ENCODE data around the gene RMND5B. TPM values are rescaled to one million over a fixed set of nuclear protein-coding genes. Genes with fewer than 3 reads are reported as not detected.
"Not testable (repeated sequence)": the region's sequence is repeated elsewhere in the genome, so short reads cannot be mapped to it uniquely, and the experiment has no call there.

RMND5B gene
- total and polyA plus RNA-seq, 2 of the 13 experiments (the other 11 are each of a cell fraction or from before 2014, with no cell fraction given): 18.6 to 20.4 TPM

DNA sequence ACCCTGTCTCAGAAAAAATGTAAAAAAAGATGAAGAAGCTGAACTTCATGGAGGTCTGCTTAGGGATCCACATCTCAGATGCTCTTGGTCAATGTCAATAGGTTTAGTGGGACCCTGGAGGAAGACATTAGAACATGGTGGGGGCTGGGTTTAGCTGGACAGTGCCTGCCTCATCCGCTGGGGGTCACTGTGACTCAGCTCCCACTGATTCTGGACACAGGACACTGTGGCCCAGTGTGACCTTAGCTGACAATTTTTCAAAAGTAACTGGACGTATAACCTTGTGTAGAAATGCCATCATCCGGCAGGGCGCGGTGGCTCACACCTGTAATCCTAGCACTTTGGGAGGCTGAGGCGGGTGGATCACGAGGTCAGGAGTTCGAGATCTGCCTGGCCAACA, 66.2 kb downstream of the RMND5B start (continued):
- TF ChIP-seq NFYB (CRISPR knock-in tag; IDR thresholded peaks at IDR 0.05) (no peak), SMC3 (IDR thresholded peaks at IDR 0.05; ENCODE audit: low read length) (no peak), SUZ12 (IDR thresholded peaks at IDR 0.05; ENCODE audit: low read depth, low read length) (no peak), STAG1 (CRISPR knock-in tag; IDR thresholded peaks at IDR 0.05) (peak; percentile 48), SNAI1 (CRISPR knock-in tag; IDR thresholded peaks at IDR 0.05; ENCODE audit: borderline replicate concordance) (no peak), RXRA (CRISPR knock-in tag; IDR thresholded peaks at IDR 0.05) (peak; percentile 51; the same call in 1 of the 2 replicates)
- TF ChIP-seq, protein P1, sequence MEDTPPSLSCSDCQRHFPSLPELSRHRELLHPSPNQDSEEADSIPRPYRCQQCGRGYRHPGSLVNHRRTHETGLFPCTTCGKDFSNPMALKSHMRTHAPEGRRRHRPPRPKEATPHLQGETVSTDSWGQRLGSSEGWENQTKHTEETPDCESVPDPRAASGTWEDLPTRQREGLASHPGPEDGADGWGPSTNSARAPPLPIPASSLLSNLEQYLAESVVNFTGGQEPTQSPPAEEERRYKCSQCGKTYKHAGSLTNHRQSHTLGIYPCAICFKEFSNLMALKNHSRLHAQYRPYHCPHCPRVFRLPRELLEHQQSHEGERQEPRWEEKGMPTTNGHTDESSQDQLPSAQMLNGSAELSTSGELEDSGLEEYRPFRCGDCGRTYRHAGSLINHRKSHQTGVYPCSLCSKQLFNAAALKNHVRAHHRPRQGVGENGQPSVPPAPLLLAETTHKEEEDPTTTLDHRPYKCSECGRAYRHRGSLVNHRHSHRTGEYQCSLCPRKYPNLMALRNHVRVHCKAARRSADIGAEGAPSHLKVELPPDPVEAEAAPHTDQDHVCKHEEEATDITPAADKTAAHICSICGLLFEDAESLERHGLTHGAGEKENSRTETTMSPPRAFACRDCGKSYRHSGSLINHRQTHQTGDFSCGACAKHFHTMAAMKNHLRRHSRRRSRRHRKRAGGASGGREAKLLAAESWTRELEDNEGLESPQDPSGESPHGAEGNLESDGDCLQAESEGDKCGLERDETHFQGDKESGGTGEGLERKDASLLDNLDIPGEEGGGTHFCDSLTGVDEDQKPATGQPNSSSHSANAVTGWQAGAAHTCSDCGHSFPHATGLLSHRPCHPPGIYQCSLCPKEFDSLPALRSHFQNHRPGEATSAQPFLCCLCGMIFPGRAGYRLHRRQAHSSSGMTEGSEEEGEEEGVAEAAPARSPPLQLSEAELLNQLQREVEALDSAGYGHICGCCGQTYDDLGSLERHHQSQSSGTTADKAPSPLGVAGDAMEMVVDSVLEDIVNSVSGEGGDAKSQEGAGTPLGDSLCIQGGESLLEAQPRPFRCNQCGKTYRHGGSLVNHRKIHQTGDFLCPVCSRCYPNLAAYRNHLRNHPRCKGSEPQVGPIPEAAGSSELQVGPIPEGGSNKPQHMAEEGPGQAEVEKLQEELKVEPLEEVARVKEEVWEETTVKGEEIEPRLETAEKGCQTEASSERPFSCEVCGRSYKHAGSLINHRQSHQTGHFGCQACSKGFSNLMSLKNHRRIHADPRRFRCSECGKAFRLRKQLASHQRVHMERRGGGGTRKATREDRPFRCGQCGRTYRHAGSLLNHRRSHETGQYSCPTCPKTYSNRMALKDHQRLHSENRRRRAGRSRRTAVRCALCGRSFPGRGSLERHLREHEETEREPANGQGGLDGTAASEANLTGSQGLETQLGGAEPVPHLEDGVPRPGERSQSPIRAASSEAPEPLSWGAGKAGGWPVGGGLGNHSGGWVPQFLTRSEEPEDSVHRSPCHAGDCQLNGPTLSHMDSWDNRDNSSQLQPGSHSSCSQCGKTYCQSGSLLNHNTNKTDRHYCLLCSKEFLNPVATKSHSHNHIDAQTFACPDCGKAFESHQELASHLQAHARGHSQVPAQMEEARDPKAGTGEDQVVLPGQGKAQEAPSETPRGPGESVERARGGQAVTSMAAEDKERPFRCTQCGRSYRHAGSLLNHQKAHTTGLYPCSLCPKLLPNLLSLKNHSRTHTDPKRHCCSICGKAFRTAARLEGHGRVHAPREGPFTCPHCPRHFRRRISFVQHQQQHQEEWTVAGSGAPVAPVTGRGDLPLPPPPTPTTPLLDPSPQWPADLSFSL (CRISPR knock-in tag; IDR thresholded peaks at IDR 0.05): no peak
- TF ChIP-seq, protein P2, sequence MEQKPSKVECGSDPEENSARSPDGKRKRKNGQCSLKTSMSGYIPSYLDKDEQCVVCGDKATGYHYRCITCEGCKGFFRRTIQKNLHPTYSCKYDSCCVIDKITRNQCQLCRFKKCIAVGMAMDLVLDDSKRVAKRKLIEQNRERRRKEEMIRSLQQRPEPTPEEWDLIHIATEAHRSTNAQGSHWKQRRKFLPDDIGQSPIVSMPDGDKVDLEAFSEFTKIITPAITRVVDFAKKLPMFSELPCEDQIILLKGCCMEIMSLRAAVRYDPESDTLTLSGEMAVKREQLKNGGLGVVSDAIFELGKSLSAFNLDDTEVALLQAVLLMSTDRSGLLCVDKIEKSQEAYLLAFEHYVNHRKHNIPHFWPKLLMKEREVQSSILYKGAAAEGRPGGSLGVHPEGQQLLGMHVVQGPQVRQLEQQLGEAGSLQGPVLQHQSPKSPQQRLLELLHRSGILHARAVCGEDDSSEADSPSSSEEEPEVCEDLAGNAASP (CRISPR knock-in tag; IDR thresholded peaks at IDR 0.05; ENCODE audit: borderline replicate concordance): peak; percentile 78; the same call in 1 of the 2 replicates

DNA sequence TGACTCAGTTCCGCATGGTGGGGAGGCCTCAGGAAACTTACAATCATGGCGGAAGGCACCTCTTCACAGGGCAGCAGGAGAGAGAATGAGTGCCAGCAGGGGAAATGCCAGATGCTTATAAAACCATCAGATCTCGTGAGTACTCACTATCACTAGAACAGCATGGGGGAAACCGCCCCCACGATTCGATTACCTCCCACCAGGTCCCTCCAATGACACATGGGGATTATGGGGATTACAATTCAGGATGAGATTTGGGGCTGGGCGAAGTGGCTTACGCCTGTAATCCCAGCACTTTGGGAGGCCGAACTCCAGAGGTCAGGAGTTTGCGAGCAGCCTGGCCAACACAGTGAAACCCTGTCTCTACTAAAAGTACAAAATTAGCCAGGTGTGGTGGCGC, 67.3 kb downstream of the RMND5B start:
- FAIRE-seq; intact Hi-C loops (cut with micrococcal nuclease; ENCODE audit: unreplicated experiment); BruUV-seq (replicated peaks); H3K79me2 ChIP-seq (ENCODE audit: insufficient read depth, low read length); H3K27ac ChIP-seq (ENCODE audit: extremely low read length, insufficient read depth, low read length); H3K36me3 ChIP-seq (replicated peaks in 1 of 2; ENCODE audit: control insufficient read depth in 1 of 2, insufficient read depth in 2 of 2, low read length in 2 of 2); H4K20me1 ChIP-seq (ENCODE audit: insufficient read depth, low read length); H3K4me3 ChIP-seq (replicated peaks in 1 of 3; ENCODE audit: insufficient read depth in 1 of 3, low read depth in 2 of 3, low read length in 3 of 3); H2AFZ ChIP-seq (ENCODE audit: low read length); H3K9me3 ChIP-seq (ENCODE audit: low read length); CTCF ChIA-PET (ENCODE audit: low intra/inter-chr PET ratio, low total read pairs); POLR2A ChIA-PET; H3K9ac ChIP-seq (ENCODE audit: insufficient read depth, low read depth, low read length); ATAC-seq; in situ Hi-C loops (cut with HindIII; ENCODE audit: extremely low pct_ligation_motif_present, low pct_unique_long_range_greater_than_20kb); H3K4me2 ChIP-seq (ENCODE audit: low read depth, low read length); DNase-seq (ENCODE audit: low spot score): not testable (repeated sequence)
- WGBS (ENCODE audit: low lambda C conversion rate): 64% methylated on average over 9 of the region's 11 CpGs
- Histone ChIP-seq H3K4me1 (ENCODE audit: insufficient read depth, low read length) (peaks cover 24% of the 10 kb centered on the region), H3K27me3 (ENCODE audit: control insufficient read depth in 1 of 2, insufficient read depth in 2 of 2, low read length in 2 of 2) (peaks cover 0 to 25% of the 10 kb centered on the region in 2 experiments; a peak in 3 of 5 replicates)

Data from HepG2 (cell line).